Muscle layer of colon (tissue), 2 donors: ENCODE measurements around the gene DHX40.
A peak's percentile ranks its signal among the peaks of the same experiment; 100 is the strongest.

ENCODE experiments used
- H3K27ac ChIP-seq: one replicate; pipeline ENCODE4 v1.7.0; 2013; ENCODE audit warnings: low read depth, mild to moderate bottlenecking, low read length, moderate library complexity
- H3K27me3 ChIP-seq, 2 donors: one replicate each; pipeline ENCODE4 v1.7.0; 2013; ENCODE audit warnings: low read length in 2 of 2, mild to moderate bottlenecking in 2 of 2; ENCODE audit not compliant: insufficient read depth in 2 of 2, control insufficient read depth in 1 of 2
- H3K36me3 ChIP-seq: one replicate; pipeline ENCODE4 v1.7.0; 2013; ENCODE audit warnings: mild to moderate bottlenecking, low read length; ENCODE audit not compliant: insufficient read depth
- H3K4me1 ChIP-seq: one replicate; pipeline ENCODE4 v1.7.0; 2013; ENCODE audit warnings: mild to moderate bottlenecking, low read length; ENCODE audit not compliant: insufficient read depth
- H3K4me3 ChIP-seq, 2 donors: one replicate each; pipeline ENCODE4 v1.7.0; 2013; ENCODE audit warnings: low read length in 2 of 2, low read depth in 1 of 2, mild to moderate bottlenecking in 1 of 2, moderate library complexity in 1 of 2
- H3K9ac ChIP-seq: one replicate; pipeline ENCODE4 v1.7.0; 2013; ENCODE audit warnings: low read length
- H3K9me3 ChIP-seq: one replicate; pipeline ENCODE4 v1.7.0; 2013; ENCODE audit warnings: mild to moderate bottlenecking, low read length
- donor health status: abdominal sarcoma.
- donor health status: Adenocarcinoma of cecum.

The DHX40 gene

GRCh38 chr17:59619298-59620063 is 54.1 kb downstream of the DHX40 start, which contains the start of gene CLTC:
Gene CLTC, plus strand, starts transcription at chr17:59619895. Its CDS starts 237 bp downstream, at chr17:59620132.
- H3K9me3 ChIP-seq = no peaks in the 10 kb centered on the region
- H3K27me3 ChIP-seq = no peaks in the 10 kb centered on the region
- no peaks in the 10 kb centered on the region for H3K36me3 ChIP-seq
- peak within 1 kb of the TSS; percentile 100 for H3K27ac ChIP-seq
- peaks cover 33% of the 10 kb centered on the region for H3K4me1 ChIP-seq
- peak within 1 kb of the TSS; percentile 99 for H3K9ac ChIP-seq
- H3K4me3 ChIP-seq = peak within 1 kb of the TSS; percentile 88 to 97

GRCh38 chr17:59620064-59620359 is 54.6 kb downstream of the DHX40 start:
- Histone ChIP-seq H3K9me3 (no peaks in the 10 kb centered on the region), H3K27ac (peak overlapping the region; percentile 100), H3K36me3 (no peaks in the 10 kb centered on the region), H3K27me3 (no peaks in the 10 kb centered on the region), H3K4me3 (peak overlapping the region; percentile 88 to 97), H3K4me1 (peaks cover 33% of the 10 kb centered on the region), H3K9ac (peak overlapping the region; percentile 99)

GRCh38 chr17:59620518-59621259 is 55.3 kb downstream of the DHX40 start:
- H3K27me3 ChIP-seq = no peaks in the 10 kb centered on the region
- peak overlapping the region; percentile 99 for H3K9ac ChIP-seq
- H3K36me3 ChIP-seq = no peaks in the 10 kb centered on the region
- peaks cover 34% of the 10 kb centered on the region for H3K4me1 ChIP-seq
- H3K4me3 ChIP-seq = peak overlapping the region; percentile 88 to 97
- H3K9me3 ChIP-seq = no peaks in the 10 kb centered on the region
- H3K27ac ChIP-seq = peak overlapping the region; percentile 100

GRCh38 chr17:59621771-59622170 is 56.4 kb downstream of the DHX40 start:
- H3K27ac ChIP-seq = no peak overlapping the region

GRCh38 chr17:59623151-59623550 is 57.7 kb downstream of the DHX40 start:
- H3K4me3 ChIP-seq = no peak overlapping the region
- no peaks in the 10 kb centered on the region for H3K36me3 ChIP-seq
- no peaks in the 10 kb centered on the region for H3K9me3 ChIP-seq
- peak overlapping the region; percentile 17 for H3K27ac ChIP-seq
- H3K4me1 ChIP-seq = peaks cover 56% of the 10 kb centered on the region
- no peak overlapping the region for H3K9ac ChIP-seq
- no peaks in the 10 kb centered on the region for H3K27me3 ChIP-seq

More at GRCh38 chr17:59621771-59622170, 56.4 kb downstream of the DHX40 start:
- Histone ChIP-seq H3K36me3 (no peaks in the 10 kb centered on the region), H3K4me1 (peaks cover 42% of the 10 kb centered on the region), H3K27me3 (no peaks in the 10 kb centered on the region), H3K4me3 (peak overlapping the region in 1 of 2 donors; percentile 69), H3K9ac (no peak overlapping the region), H3K9me3 (no peaks in the 10 kb centered on the region)

GRCh38 chr17:59626756-59627155 is 61.3 kb downstream of the DHX40 start:
- Histone ChIP-seq H3K4me1 (peaks cover 62% of the 10 kb centered on the region), H3K9me3 (no peaks in the 10 kb centered on the region), H3K4me3 (no peak overlapping the region), H3K27ac (peak overlapping the region; percentile 27), H3K9ac (no peak overlapping the region), H3K36me3 (no peaks in the 10 kb centered on the region), H3K27me3 (no peaks in the 10 kb centered on the region)

GRCh38 chr17:59627274-59627673 is 61.9 kb downstream of the DHX40 start:
- H3K36me3 ChIP-seq = no peaks in the 10 kb centered on the region
- H3K9me3 ChIP-seq = no peaks in the 10 kb centered on the region
- H3K27me3 ChIP-seq = no peaks in the 10 kb centered on the region
- H3K4me1 ChIP-seq = peaks cover 56% of the 10 kb centered on the region
- no peak overlapping the region for H3K4me3 ChIP-seq
- peak overlapping the region; percentile 27 for H3K27ac ChIP-seq
- H3K9ac ChIP-seq = no peak overlapping the region

GRCh38 chr17:59627770-59628171 is 62.4 kb downstream of the DHX40 start:
- H3K9me3 ChIP-seq = no peaks in the 10 kb centered on the region
- no peaks in the 10 kb centered on the region for H3K36me3 ChIP-seq
- H3K27ac ChIP-seq = no peak overlapping the region
- peaks cover 52% of the 10 kb centered on the region for H3K4me1 ChIP-seq
- no peaks in the 10 kb centered on the region for H3K27me3 ChIP-seq
- H3K4me3 ChIP-seq = no peak overlapping the region
- no peak overlapping the region for H3K9ac ChIP-seq

GRCh38 chr17:59629174-59629573 is 63.8 kb downstream of the DHX40 start:
- H3K4me3 ChIP-seq = no peak overlapping the region
- no peaks in the 10 kb centered on the region for H3K27me3 ChIP-seq
- no peaks in the 10 kb centered on the region for H3K36me3 ChIP-seq
- no peak overlapping the region for H3K9ac ChIP-seq
- H3K9me3 ChIP-seq = no peaks in the 10 kb centered on the region
- H3K4me1 ChIP-seq = peaks cover 54% of the 10 kb centered on the region
- no peak overlapping the region for H3K27ac ChIP-seq

GRCh38 chr17:59631276-59631675 is 65.9 kb downstream of the DHX40 start:
- Histone ChIP-seq H3K9me3 (no peaks in the 10 kb centered on the region), H3K4me1 (peaks cover 56% of the 10 kb centered on the region), H3K36me3 (no peaks in the 10 kb centered on the region), H3K9ac (no peak overlapping the region), H3K27me3 (no peaks in the 10 kb centered on the region), H3K27ac (no peak overlapping the region), H3K4me3 (no peak overlapping the region)

GRCh38 chr17:59632398-59632797 is 67.0 kb downstream of the DHX40 start:
- Histone ChIP-seq H3K4me3 (no peak overlapping the region), H3K9me3 (no peaks in the 10 kb centered on the region), H3K27ac (no peak overlapping the region), H3K36me3 (no peaks in the 10 kb centered on the region), H3K9ac (no peak overlapping the region), H3K4me1 (peaks cover 45% of the 10 kb centered on the region), H3K27me3 (no peaks in the 10 kb centered on the region)
